CD14-positive monocyte (primary cell): ENCODE measurements around the gene TRAF6. TPM values are rescaled to one million over a fixed set of nuclear protein-coding genes. Genes with fewer than 3 reads are reported as not detected.

Experiments
- DNase-seq, 3 donors: peaks; one replicate each; pipeline ENCODE4 v3.0.0-alpha.2; 2011 to 2022
- H2AFZ ChIP-seq: 2 replicates; pipeline ENCODE4 v1.6.0; 2012; ENCODE audit warnings: mild to moderate bottlenecking, low read depth, low read length, inconsistent platforms; ENCODE audit not compliant: insufficient read depth, poor library complexity, severe bottlenecking
- H3K27ac ChIP-seq, 2 donors: 1 replicate in 1 of 2; 2 replicates in 1 of 2; pipeline ENCODE4 v1.5.1; 2012 to 2013; ENCODE audit warnings: low read length in 2 of 2, control low read depth in 1 of 2, inconsistent platforms in 1 of 2, low read depth in 1 of 2, mild to moderate bottlenecking in 1 of 2
- H3K27me3 ChIP-seq, 2 donors: one replicate each; pipeline versions ENCODE4 v1.6.0 to v1.6.1; 2011 to 2013; ENCODE audit warnings: low read length in 2 of 2; ENCODE audit not compliant: control insufficient read depth in 2 of 2, insufficient read depth in 2 of 2
- H3K36me3 ChIP-seq, 2 donors: replicated peaks in 1 of 2; 1 replicate in 1 of 2; 2 replicates in 1 of 2; pipeline versions ENCODE4 v1.5.1 to v1.6.1; 2012 to 2013; ENCODE audit warnings: low read length in 2 of 2, control low read depth in 1 of 2, inconsistent platforms in 1 of 2, mild to moderate bottlenecking in 1 of 2; ENCODE audit not compliant: insufficient read depth in 2 of 2, control insufficient read depth in 1 of 2
- H3K4me1 ChIP-seq, 2 donors: 1 replicate in 1 of 2; 2 replicates in 1 of 2; pipeline versions ENCODE4 v1.5.1 to v1.6.1; 2012 to 2013; ENCODE audit warnings: low read length in 2 of 2, control low read depth in 1 of 2, inconsistent platforms in 1 of 2, mild to moderate bottlenecking in 1 of 2, moderate library complexity in 1 of 2; ENCODE audit not compliant: insufficient read depth in 2 of 2, control insufficient read depth in 1 of 2
- H3K4me2 ChIP-seq: replicated peaks from 2 replicates; pipeline ENCODE3; 2012; ENCODE audit warnings: low read length, moderate library complexity, mild to moderate bottlenecking; ENCODE audit not compliant: poor library complexity, severe bottlenecking; ENCODE audit errors: extremely low read depth
- H3K4me3 ChIP-seq, 3 experiments: fragments of 200-600 bp in 1 of 3; sonication (generic) in 1 of 3; replicated peaks in 1 of 3; 1 replicate in 2 of 3; 2 replicates in 1 of 3; pipeline ENCODE4 v1.5.1; 2011 to 2013; ENCODE audit warnings: low read length in 3 of 3, mild to moderate bottlenecking in 3 of 3, control low read depth in 2 of 3, low read depth in 2 of 3, inconsistent platforms in 1 of 3, moderate library complexity in 1 of 3
- H3K79me2 ChIP-seq: 2 replicates; pipeline ENCODE4 v1.6.0; 2012; ENCODE audit warnings: mild to moderate bottlenecking, control low read depth, inconsistent platforms, low read length, moderate library complexity; ENCODE audit not compliant: insufficient read depth
- H3K9ac ChIP-seq: 2 replicates; pipeline ENCODE4 v1.6.0; 2017; ENCODE audit warnings: low read length, mild to moderate bottlenecking; ENCODE audit not compliant: insufficient read depth, poor library complexity, severe bottlenecking
- H3K9me3 ChIP-seq, 2 donors: replicated peaks in 1 of 2; 1 replicate in 1 of 2; 2 replicates in 1 of 2; pipeline versions ENCODE4 v1.5.1 to v1.6.1; 2012 to 2013; ENCODE audit warnings: low read length in 2 of 2, control low read depth in 1 of 2; ENCODE audit not compliant: control insufficient read depth in 1 of 2, insufficient read depth in 1 of 2
- H4K20me1 ChIP-seq: 2 replicates; pipeline ENCODE4 v1.6.0; 2012; ENCODE audit warnings: mild to moderate bottlenecking, low read length, control low read depth, moderate library complexity; ENCODE audit not compliant: insufficient read depth
- H3K27ac Mint-ChIP-seq, 7 donors: one replicate each; pipeline ENCODE4 v1.8.0; 2020; ENCODE audit warnings: mild to moderate bottlenecking in 7 of 7, mixed read lengths in 7 of 7, moderate library complexity in 6 of 7, inconsistent platforms in 2 of 7
- H3K27me3 Mint-ChIP-seq, 3 donors: one replicate each; pipeline ENCODE4 v1.8.0; 2021 to 2022; ENCODE audit warnings: low read depth in 3 of 3, mild to moderate bottlenecking in 3 of 3, mixed read lengths in 3 of 3, moderate library complexity in 3 of 3, inconsistent platforms in 1 of 3
- H3K36me3 Mint-ChIP-seq, 2 donors: one replicate each; pipeline ENCODE4 v1.8.0; 2020; ENCODE audit warnings: mixed read lengths in 2 of 2, inconsistent platforms in 1 of 2, mild to moderate bottlenecking in 1 of 2
- H3K4me1 Mint-ChIP-seq: one replicate; pipeline ENCODE4 v1.8.0; 2020; ENCODE audit warnings: mild to moderate bottlenecking, mixed read lengths
- H3K4me3 Mint-ChIP-seq, 2 donors: one replicate each; pipeline ENCODE4 v1.8.0; 2020; ENCODE audit warnings: mild to moderate bottlenecking in 2 of 2, mixed read lengths in 2 of 2, moderate library complexity in 1 of 2
- H3K9me3 Mint-ChIP-seq, 7 donors: one replicate each; pipeline ENCODE4 v1.8.0; 2020 to 2022; ENCODE audit warnings: mixed read lengths in 7 of 7, mild to moderate bottlenecking in 6 of 7, moderate library complexity in 6 of 7, inconsistent platforms in 2 of 7
- WGBS: methylation state at CpG from one replicate; pipeline ENCODE4 v1.1.5; 2013; ENCODE audit warnings: missing lambda C conversion rate; ENCODE audit not compliant: insufficient coverage; 5-methylcytosine and 5-hydroxymethylcytosine counted together
- intact Hi-C, 2 donors: fragments of 100-400 bp; cut with micrococcal nuclease; formaldehyde crosslinking; loops; one replicate each; pipeline versions ENCODE4 v1.15.0 to v1.15.1; 2023
- polyA plus RNA-seq, 3 donors: library from polyadenylated mRNA; depleted of rRNA in 1 of 3; unstranded in 2 of 3; stranded (reverse) in 1 of 3; fragments of 300-500 nt in 2 of 3; fragments of >200 nt in 1 of 3; fragmentation: Illumina TruSeq in 2 of 3; gene quantifications; 1 replicate in 2 of 3; 2 replicates in 1 of 3; pipeline ENCODE4 v1.2.3, GENCODE V29; 2012 to 2021
- TF ChIP-seq, protein P1 (sequence below): fragments of 200-600 bp; IDR thresholded peaks from one replicate; pipeline ENCODE4 v1.8.0; 2022; ENCODE audit warnings: antibody characterized with exemption, mild to moderate bottlenecking

The TRAF6 gene
- polyA plus RNA-seq, 3 donors = 5.5 to 7.3 (median 6.7) TPM

- H3K79me2 ChIP-seq = peaks cover 54% of the 10 kb centered on the region
- peak overlapping the region in 5 of 7 donors; percentile 50 to 98 (median 95) for H3K27ac Mint-ChIP-seq
- peaks cover 24% of the 10 kb centered on the region for H3K4me1 Mint-ChIP-seq
- peak overlapping the region; percentile 59 to 94 (median 60) for H3K4me3 ChIP-seq
- H3K27me3 Mint-ChIP-seq = no peaks in the 10 kb centered on the region
- H3K9ac ChIP-seq = peak overlapping the region; percentile 94
- H3K9me3 Mint-ChIP-seq = peaks cover 0 to 7% (median under 1%) of the 10 kb centered on the region in 7 donors
- DNase-seq = no peak
- peak overlapping the region in 1 of 2 donors; percentile 93 for H3K27ac ChIP-seq
- TF ChIP-seq, protein P1, sequence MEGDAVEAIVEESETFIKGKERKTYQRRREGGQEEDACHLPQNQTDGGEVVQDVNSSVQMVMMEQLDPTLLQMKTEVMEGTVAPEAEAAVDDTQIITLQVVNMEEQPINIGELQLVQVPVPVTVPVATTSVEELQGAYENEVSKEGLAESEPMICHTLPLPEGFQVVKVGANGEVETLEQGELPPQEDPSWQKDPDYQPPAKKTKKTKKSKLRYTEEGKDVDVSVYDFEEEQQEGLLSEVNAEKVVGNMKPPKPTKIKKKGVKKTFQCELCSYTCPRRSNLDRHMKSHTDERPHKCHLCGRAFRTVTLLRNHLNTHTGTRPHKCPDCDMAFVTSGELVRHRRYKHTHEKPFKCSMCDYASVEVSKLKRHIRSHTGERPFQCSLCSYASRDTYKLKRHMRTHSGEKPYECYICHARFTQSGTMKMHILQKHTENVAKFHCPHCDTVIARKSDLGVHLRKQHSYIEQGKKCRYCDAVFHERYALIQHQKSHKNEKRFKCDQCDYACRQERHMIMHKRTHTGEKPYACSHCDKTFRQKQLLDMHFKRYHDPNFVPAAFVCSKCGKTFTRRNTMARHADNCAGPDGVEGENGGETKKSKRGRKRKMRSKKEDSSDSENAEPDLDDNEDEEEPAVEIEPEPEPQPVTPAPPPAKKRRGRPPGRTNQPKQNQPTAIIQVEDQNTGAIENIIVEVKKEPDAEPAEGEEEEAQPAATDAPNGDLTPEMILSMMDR = no peak
- no peaks in the 10 kb centered on the region for H3K27me3 ChIP-seq
- intact Hi-C loops = no loop called here
- peak overlapping the region; percentile 93 for H2AFZ ChIP-seq
- H3K4me1 ChIP-seq = peaks cover 20 to 23% of the 10 kb centered on the region in 2 donors
- WGBS = no CpG with 5 or more reads among the region's 3 CpGs
- peak overlapping the region; percentile 97 to 98 for H3K4me3 Mint-ChIP-seq
- peaks cover 51% of the 10 kb centered on the region for H4K20me1 ChIP-seq
- peaks cover 18 to 23% of the 10 kb centered on the region in 2 donors for H3K36me3 Mint-ChIP-seq
- H3K4me2 ChIP-seq = peak overlapping the region; percentile 92
- H3K9me3 ChIP-seq = peaks cover 0 to under 1% of the 10 kb centered on the region in 2 donors
- peaks cover 0 to 20% of the 10 kb centered on the region in 2 donors for H3K36me3 ChIP-seq
These were observed 1.3 kb downstream of the TRAF6 start for GRCh38 chr11:36508743-36509142.

- H3K4me1 Mint-ChIP-seq = peaks cover 24% of the 10 kb centered on the region
- H3K4me2 ChIP-seq = peak overlapping the region; percentile 92
- no peak overlapping the region for H2AFZ ChIP-seq
- peaks cover 62% of the 10 kb centered on the region for H3K79me2 ChIP-seq
- H3K4me1 ChIP-seq = peaks cover 20 to 23% of the 10 kb centered on the region in 2 donors
- H3K9me3 ChIP-seq = no peaks in the 10 kb centered on the region
- peaks cover 3 to 28% of the 10 kb centered on the region in 2 donors for H3K36me3 ChIP-seq
- peaks cover 18 to 28% of the 10 kb centered on the region in 2 donors for H3K36me3 Mint-ChIP-seq
- H3K27ac Mint-ChIP-seq = peak overlapping the region in 2 of 7 donors; percentile 19 to 68
- no peak overlapping the region for H3K9ac ChIP-seq
- no peak overlapping the region for H3K4me3 Mint-ChIP-seq
- no peak for DNase-seq
- intact Hi-C loops = no loop called here
- H3K27me3 ChIP-seq = no peaks in the 10 kb centered on the region
- no peak overlapping the region for H3K27ac ChIP-seq
- no CpG with 5 or more reads among the region's 7 CpGs for WGBS
- H4K20me1 ChIP-seq = peaks cover 59% of the 10 kb centered on the region
- TF ChIP-seq, protein P1 = no peak
- H3K9me3 Mint-ChIP-seq = peaks cover 0 to 2% (median 0%) of the 10 kb centered on the region in 7 donors
- peak overlapping the region in 1 of 3 experiments; percentile 94 for H3K4me3 ChIP-seq
- H3K27me3 Mint-ChIP-seq = no peaks in the 10 kb centered on the region
These were observed 2.1 kb downstream of the TRAF6 start for GRCh38 chr11:36507824-36508489.
